ENCODE measurements around the gene RPS28. TPM values are rescaled to one million over a fixed set of nuclear protein-coding genes. Genes with fewer than 3 reads are reported as not detected.
"Not testable (repeated sequence)": the region's sequence is repeated elsewhere in the genome, so short reads cannot be mapped to it uniquely, and the experiment has no call there.

Gene RPS28
- total RNA-seq, 2 experiments from 2014 or later, result 2,814 to 3,007 TPM

- Mint-ChIP-seq H3K4me3 (no peak overlapping the region), H3K27ac (no peak overlapping the region), H3K36me3 (ENCODE audit: low read depth) (no peaks in the 10 kb centered on the region), H3K4me1 (ENCODE audit: low read depth) (peaks cover 4% of the 10 kb centered on the region), H3K9me3 (no peaks in the 10 kb centered on the region), H3K27me3 (ENCODE audit: low read depth) (peaks cover 25% of the 10 kb centered on the region)
- CTCF ChIA-PET, result interaction anchor here (0.6 to 1.8 kb wide), 3 partner anchors 10 to 59 kb away, joined by 3 to 10 read pairs (median 4); no protein-coding TSS in a partner anchor
- no peak for DNase-seq
- intact Hi-C loops (cut with micrococcal nuclease), result no loop called here
Observed at GRCh38 chr19:8336660-8337059, 15.4 kb downstream of the RPS28 start.

- intact Hi-C loops (cut with micrococcal nuclease), result no loop called here
- H3K36me3 Mint-ChIP-seq (ENCODE audit: low read depth), result no peaks in the 10 kb centered on the region
- H3K27ac Mint-ChIP-seq, result no peak overlapping the region
- no peaks in the 10 kb centered on the region for H3K9me3 Mint-ChIP-seq
- H3K4me1 Mint-ChIP-seq (ENCODE audit: low read depth), result peaks cover 4% of the 10 kb centered on the region
- H3K4me3 Mint-ChIP-seq, result no peak overlapping the region
- no peak for DNase-seq
- H3K27me3 Mint-ChIP-seq (ENCODE audit: low read depth), result peaks cover 25% of the 10 kb centered on the region
- CTCF ChIA-PET, result interaction anchor here (1.1 kb wide), 1 partner anchor 16 kb away, joined by 6 read pairs; no protein-coding TSS in a partner anchor
Observed at GRCh38 chr19:8337728-8338127, 16.4 kb downstream of the RPS28 start.

GRCh38 chr19:8338835-8339234, 17.5 kb downstream of the RPS28 start:
- no peak for DNase-seq
- CTCF ChIA-PET, result interaction anchor here (2.6 kb wide), 1 partner anchor 15 kb away, joined by 14 read pairs; no protein-coding TSS in a partner anchor
- Mint-ChIP-seq H3K4me3 (no peak overlapping the region), H3K4me1 (ENCODE audit: low read depth) (peaks cover 8% of the 10 kb centered on the region), H3K27me3 (ENCODE audit: low read depth) (peaks cover 27% of the 10 kb centered on the region), H3K27ac (no peak overlapping the region), H3K36me3 (ENCODE audit: low read depth) (no peaks in the 10 kb centered on the region), H3K9me3 (no peaks in the 10 kb centered on the region)
- intact Hi-C loops (cut with micrococcal nuclease), result no loop called here

GRCh38 chr19:8340341-8341096, 19.2 kb downstream of the RPS28 start:
- Mint-ChIP-seq H3K27me3 (ENCODE audit: low read depth) (peaks cover 22% of the 10 kb centered on the region), H3K27ac (no peak overlapping the region), H3K36me3 (ENCODE audit: low read depth) (no peaks in the 10 kb centered on the region), H3K4me1 (ENCODE audit: low read depth) (peaks cover 8% of the 10 kb centered on the region), H3K4me3 (no peak overlapping the region), H3K9me3 (no peaks in the 10 kb centered on the region)
- DNase-seq, result no peak
- CTCF ChIA-PET, result interaction anchor here (0.8 to 2.6 kb wide), 2 partner anchors 14 to 275 kb away, joined by 8 to 14 read pairs; no protein-coding TSS in a partner anchor
- intact Hi-C loops (cut with micrococcal nuclease), result no loop called here

- peaks cover 16% of the 10 kb centered on the region for H3K27me3 Mint-ChIP-seq (ENCODE audit: low read depth)
- H3K4me3 Mint-ChIP-seq; H3K27ac Mint-ChIP-seq; H3K36me3 Mint-ChIP-seq (ENCODE audit: low read depth); H3K9me3 Mint-ChIP-seq; H3K4me1 Mint-ChIP-seq (ENCODE audit: low read depth); intact Hi-C loops (cut with micrococcal nuclease); DNase-seq: not testable (repeated sequence)
- CTCF ChIA-PET, result interaction anchor here (0.8 to 2.6 kb wide), 2 partner anchors 13 to 274 kb away, joined by 8 to 14 read pairs; no protein-coding TSS in a partner anchor
Observed at GRCh38 chr19:8341504-8341903, 20.2 kb downstream of the RPS28 start.

GRCh38 chr19:8342316-8342683, 21.0 kb downstream of the RPS28 start:
- Mint-ChIP-seq H3K4me3 (no peak overlapping the region), H3K36me3 (ENCODE audit: low read depth) (no peaks in the 10 kb centered on the region), H3K4me1 (ENCODE audit: low read depth) (peaks cover 4% of the 10 kb centered on the region), H3K27me3 (ENCODE audit: low read depth) (peaks cover 12% of the 10 kb centered on the region), H3K9me3 (no peaks in the 10 kb centered on the region), H3K27ac (no peak overlapping the region)
- intact Hi-C loops (cut with micrococcal nuclease), result no loop called here
- CTCF ChIA-PET, result interaction anchor here (3.6 kb wide), 1 partner anchor 12 kb away, joined by 18 read pairs; no protein-coding TSS in a partner anchor
- DNase-seq, result no peak

GRCh38 chr19:8342684-8343482, 21.6 kb downstream of the RPS28 start, which contains the start of gene KANK3:
Gene KANK3 (minus strand): TSS chr19:8343262. CDS start chr19:8337828, 5,434 bp downstream.
- CTCF ChIA-PET, result interaction anchor here (0.8 to 3.6 kb wide), 2 partner anchors 11 to 89 kb away, joined by 3 to 18 read pairs; no protein-coding TSS in a partner anchor
- intact Hi-C loops (cut with micrococcal nuclease), result loop anchor here (1.0 kb wide), 1 partner anchor 22 kb away; the partner anchor contains the start of genes NDUFA7 and RPS28
- H3K27ac Mint-ChIP-seq, result no peak within 1 kb of the TSS

GRCh38 chr19:8343483-8343844, 22.2 kb downstream of the RPS28 start:
- Mint-ChIP-seq H3K4me3 (peak overlapping the region; percentile 73), H3K9me3 (no peaks in the 10 kb centered on the region), H3K36me3 (ENCODE audit: low read depth) (no peaks in the 10 kb centered on the region), H3K27ac (no peak overlapping the region), H3K27me3 (ENCODE audit: low read depth) (peaks cover 3% of the 10 kb centered on the region), H3K4me1 (ENCODE audit: low read depth) (peaks cover 4% of the 10 kb centered on the region)
- intact Hi-C loops (cut with micrococcal nuclease), result loop anchor here (1.0 kb wide), 1 partner anchor 22 kb away; the partner anchor contains the start of genes NDUFA7 and RPS28
- no peak for DNase-seq
- CTCF ChIA-PET, result interaction anchor here (0.8 to 3.6 kb wide), 2 partner anchors 10 to 90 kb away, joined by 3 to 18 read pairs; no protein-coding TSS in a partner anchor

More at GRCh38 chr19:8342684-8343482, 21.6 kb downstream of the RPS28 start, which contains the start of gene KANK3:
- peaks cover 4% of the 10 kb centered on the region for H3K4me1 Mint-ChIP-seq (ENCODE audit: low read depth)
- H3K9me3 Mint-ChIP-seq, result no peaks in the 10 kb centered on the region
- H3K27me3 Mint-ChIP-seq (ENCODE audit: low read depth), result peaks cover 7% of the 10 kb centered on the region
- DNase-seq, result peak; percentile 96
- peak within 1 kb of the TSS; percentile 73 for H3K4me3 Mint-ChIP-seq
- H3K36me3 Mint-ChIP-seq (ENCODE audit: low read depth), result no peaks in the 10 kb centered on the region

- intact Hi-C loops (cut with micrococcal nuclease); CTCF ChIA-PET; H3K4me3 Mint-ChIP-seq; H3K9me3 Mint-ChIP-seq; H3K36me3 Mint-ChIP-seq (ENCODE audit: low read depth); DNase-seq; H3K4me1 Mint-ChIP-seq (ENCODE audit: low read depth): not testable (repeated sequence)
- H3K27ac Mint-ChIP-seq, result peak overlapping the region; percentile 51
- peaks cover 14% of the 10 kb centered on the region for H3K27me3 Mint-ChIP-seq (ENCODE audit: low read depth)
Observed at GRCh38 chr19:8349629-8350372, 28.5 kb downstream of the RPS28 start.

GRCh38 chr19:8352134-8352827, 31.0 kb downstream of the RPS28 start:
- Mint-ChIP-seq H3K36me3 (ENCODE audit: low read depth) (no peaks in the 10 kb centered on the region), H3K4me1 (ENCODE audit: low read depth) (no peaks in the 10 kb centered on the region), H3K9me3 (peaks cover 3% of the 10 kb centered on the region), H3K27ac (no peak overlapping the region), H3K27me3 (ENCODE audit: low read depth) (peaks cover 14% of the 10 kb centered on the region), H3K4me3 (no peak overlapping the region)
- intact Hi-C loops (cut with micrococcal nuclease), result no loop called here
- no peak for DNase-seq
- CTCF ChIA-PET, result interaction anchor here (0.6 to 5.2 kb wide), 14 partner anchors 9 to 229 kb away, joined by 3 to 47 read pairs (median 4); partner anchors contain the start of genes KANK3, MARCHF2, MYO1F and RAB11B

GRCh38 chr19:8352845-8353244, 31.5 kb downstream of the RPS28 start:
- not testable (repeated sequence) for H3K4me1 Mint-ChIP-seq (ENCODE audit: low read depth); DNase-seq
- CTCF ChIA-PET, result interaction anchor here (0.6 to 5.2 kb wide), 14 partner anchors 9 to 227 kb away, joined by 3 to 47 read pairs (median 8); partner anchors contain the start of genes KANK3, MYO1F and RAB11B

More at GRCh38 chr19:8352845-8353244, 31.5 kb downstream of the RPS28 start:
- not testable (repeated sequence) for H3K4me3 Mint-ChIP-seq; H3K36me3 Mint-ChIP-seq (ENCODE audit: low read depth); H3K9me3 Mint-ChIP-seq; H3K27ac Mint-ChIP-seq
- intact Hi-C loops (cut with micrococcal nuclease), result loop anchor here (1.0 kb wide), 1 partner anchor 289 kb away; no protein-coding TSS in a partner anchor
- H3K27me3 Mint-ChIP-seq (ENCODE audit: low read depth), result peaks cover 14% of the 10 kb centered on the region
